Measurements from ENCODE around the gene SELPLG. TPM values are rescaled to one million over a fixed set of nuclear protein-coding genes. Genes with fewer than 3 reads are reported as not detected.

SELPLG gene
- total RNA-seq, 1 experiment from 2014 or later = 0.34 TPM

DNA sequence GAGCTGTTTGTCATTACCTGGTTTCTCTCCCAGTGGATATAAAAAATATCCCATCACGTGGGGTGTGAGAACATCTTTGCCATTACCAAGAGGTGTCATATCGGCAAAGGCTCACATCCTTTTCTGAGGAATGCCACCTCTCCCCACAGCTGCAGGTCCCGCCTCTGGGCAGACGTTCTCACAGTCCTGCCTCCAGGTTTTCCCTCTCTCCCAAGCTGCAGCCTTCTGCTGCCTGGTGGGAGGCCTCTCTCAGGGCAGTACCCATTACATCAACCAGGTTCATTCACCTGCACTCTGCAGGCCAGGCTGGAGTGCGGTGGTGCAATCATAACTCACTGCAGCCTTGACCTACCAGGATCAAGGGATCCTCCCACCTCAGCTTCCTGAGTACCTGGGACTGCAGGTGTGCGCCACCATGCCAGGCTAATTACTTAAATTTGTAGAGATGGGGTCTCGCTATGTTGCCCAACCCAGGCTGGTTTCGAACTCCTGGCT lies 20.9 kb downstream of the SELPLG start:
- no peak overlapping the region for H3K27ac ChIP-seq (ENCODE audit: low read depth, low read length, poor library complexity, severe bottlenecking)
- peaks cover 15% of the 10 kb centered on the region for H3K4me1 ChIP-seq (ENCODE audit: insufficient read depth, low read length, poor library complexity, severe bottlenecking)
- H3K36me3 ChIP-seq (ENCODE audit: insufficient read depth, low read length, poor library complexity, severe bottlenecking) = no peaks in the 10 kb centered on the region
- ChIA-PET CTCF (interaction anchor here (0.6 to 0.7 kb wide), 3 partner anchors 96 to 299 kb away, joined by 3 to 5 read pairs (median 4); no protein-coding TSS in a partner anchor), POLR2A (ENCODE audit: low non-redundant PET) (interaction anchor here (0.6 kb wide), 1 partner anchor 25 kb away, joined by 6 read pairs; no protein-coding TSS in a partner anchor)
- BruUV-seq (replicated peaks) = no TSS peak
- no peak overlapping the region for H3K4me3 ChIP-seq (ENCODE audit: low read depth, low read length, poor library complexity, severe bottlenecking)
- intact Hi-C loops (cut with micrococcal nuclease; ENCODE audit: unreplicated experiment) = loop anchor here (1.0 kb wide), 1 partner anchor 191 kb away; no protein-coding TSS in a partner anchor
- H3K9me3 ChIP-seq (ENCODE audit: low read depth, low read length, poor library complexity, severe bottlenecking) = no peaks in the 10 kb centered on the region
- H3K27me3 ChIP-seq (replicated peaks; ENCODE audit: insufficient read depth, low read depth, low read length, poor library complexity) = no peaks in the 10 kb centered on the region
- no peak for DNase-seq (ENCODE audit: low spot score)
- no peak for TF ChIP-seq EZH2 (IDR thresholded peaks at IDR 0.05; ENCODE audit: borderline replicate concordance, low read depth, low read length, poor library complexity, severe bottlenecking)
- TF ChIP-seq, protein P1, sequence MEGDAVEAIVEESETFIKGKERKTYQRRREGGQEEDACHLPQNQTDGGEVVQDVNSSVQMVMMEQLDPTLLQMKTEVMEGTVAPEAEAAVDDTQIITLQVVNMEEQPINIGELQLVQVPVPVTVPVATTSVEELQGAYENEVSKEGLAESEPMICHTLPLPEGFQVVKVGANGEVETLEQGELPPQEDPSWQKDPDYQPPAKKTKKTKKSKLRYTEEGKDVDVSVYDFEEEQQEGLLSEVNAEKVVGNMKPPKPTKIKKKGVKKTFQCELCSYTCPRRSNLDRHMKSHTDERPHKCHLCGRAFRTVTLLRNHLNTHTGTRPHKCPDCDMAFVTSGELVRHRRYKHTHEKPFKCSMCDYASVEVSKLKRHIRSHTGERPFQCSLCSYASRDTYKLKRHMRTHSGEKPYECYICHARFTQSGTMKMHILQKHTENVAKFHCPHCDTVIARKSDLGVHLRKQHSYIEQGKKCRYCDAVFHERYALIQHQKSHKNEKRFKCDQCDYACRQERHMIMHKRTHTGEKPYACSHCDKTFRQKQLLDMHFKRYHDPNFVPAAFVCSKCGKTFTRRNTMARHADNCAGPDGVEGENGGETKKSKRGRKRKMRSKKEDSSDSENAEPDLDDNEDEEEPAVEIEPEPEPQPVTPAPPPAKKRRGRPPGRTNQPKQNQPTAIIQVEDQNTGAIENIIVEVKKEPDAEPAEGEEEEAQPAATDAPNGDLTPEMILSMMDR (conservative IDR thresholded peaks at IDR 0.05; ENCODE audit: low read depth, low read length) = no peak

DNA sequence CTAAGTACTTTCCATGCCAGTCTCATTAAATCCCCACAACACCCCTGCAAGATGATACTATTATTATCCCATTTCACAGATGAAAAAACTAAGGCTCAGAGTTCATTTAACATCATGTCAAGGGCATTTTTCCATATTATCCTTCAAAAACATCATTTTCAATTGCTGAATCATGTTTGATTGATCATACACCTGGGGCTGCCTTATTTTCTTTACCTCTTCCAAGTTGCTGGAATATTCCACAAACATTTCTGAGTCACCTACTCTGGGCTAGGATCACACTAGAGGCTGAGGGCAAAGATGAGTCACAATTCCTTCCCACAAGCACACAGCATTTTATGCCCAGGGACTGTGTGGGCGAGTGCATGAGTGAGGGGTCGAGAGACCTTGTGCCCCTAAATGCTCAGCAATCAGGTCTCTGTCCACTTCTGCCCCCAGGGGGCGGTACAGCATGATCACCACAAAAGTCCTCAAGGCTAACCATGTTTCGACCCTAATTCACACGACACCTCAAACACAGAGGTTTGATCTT lies 21.7 kb downstream of the SELPLG start:
- Histone ChIP-seq H3K27me3 (replicated peaks; ENCODE audit: insufficient read depth, low read depth, low read length, poor library complexity) (no peaks in the 10 kb centered on the region), H3K4me1 (ENCODE audit: insufficient read depth, low read length, poor library complexity, severe bottlenecking) (peaks cover 9% of the 10 kb centered on the region), H3K36me3 (ENCODE audit: insufficient read depth, low read length, poor library complexity, severe bottlenecking) (no peaks in the 10 kb centered on the region), H3K27ac (ENCODE audit: low read depth, low read length, poor library complexity, severe bottlenecking) (no peak overlapping the region), H3K9me3 (ENCODE audit: low read depth, low read length, poor library complexity, severe bottlenecking) (no peaks in the 10 kb centered on the region), H3K4me3 (ENCODE audit: low read depth, low read length, poor library complexity, severe bottlenecking) (no peak overlapping the region)
- peak; percentile 54 for DNase-seq (ENCODE audit: low spot score)
- TF ChIP-seq EZH2 (IDR thresholded peaks at IDR 0.05; ENCODE audit: borderline replicate concordance, low read depth, low read length, poor library complexity, severe bottlenecking) = no peak
- TF ChIP-seq, protein P1 (conservative IDR thresholded peaks at IDR 0.05; ENCODE audit: low read depth, low read length) = peak; percentile 55
- no TSS peak for BruUV-seq (replicated peaks)
- ChIA-PET CTCF (interaction anchor here (0.7 kb wide), 1 partner anchor 141 kb away, joined by 5 read pairs; no protein-coding TSS in a partner anchor), POLR2A (ENCODE audit: low non-redundant PET) (no interaction called here)
- intact Hi-C loops (cut with micrococcal nuclease; ENCODE audit: unreplicated experiment) = no loop called here

DNA sequence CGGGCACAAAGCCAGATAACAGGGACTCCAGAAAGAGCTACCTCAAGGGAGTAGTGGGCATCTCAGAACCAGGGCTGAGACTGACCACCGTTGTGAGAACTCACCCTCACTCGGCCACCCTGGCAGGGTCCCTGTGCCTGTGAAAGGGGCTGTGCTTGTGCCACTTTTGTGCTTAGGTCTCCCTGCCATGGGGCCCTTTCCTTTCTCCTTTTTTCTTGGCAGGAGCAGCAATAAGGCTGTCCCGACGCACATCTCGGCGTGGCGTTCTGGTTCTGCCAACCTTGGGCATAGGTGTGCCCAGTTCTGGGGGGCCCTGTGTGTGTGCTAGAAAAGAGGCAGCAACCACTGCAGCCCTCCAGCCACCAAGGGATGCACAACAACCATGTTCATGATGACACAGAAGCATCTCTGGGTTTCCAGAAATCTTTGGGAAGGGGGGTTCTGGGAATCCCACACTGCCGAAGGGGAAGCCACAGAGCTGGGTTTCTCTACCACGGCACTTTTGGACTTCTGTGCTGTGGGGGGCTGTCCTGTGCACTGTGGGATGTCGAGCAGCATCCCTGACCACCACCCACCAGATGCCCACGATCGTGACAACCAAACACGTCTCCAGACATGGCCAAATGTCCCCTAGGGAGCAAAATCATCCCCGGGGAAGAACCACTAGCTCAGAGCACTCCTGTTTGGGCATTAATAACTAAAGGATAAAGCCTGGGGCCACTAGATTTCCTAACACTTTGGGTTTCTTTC lies 22.7 kb downstream of the SELPLG start:
- no TSS peak for BruUV-seq (replicated peaks)
- Histone ChIP-seq H3K27me3 (replicated peaks; ENCODE audit: insufficient read depth, low read depth, low read length, poor library complexity) (no peaks in the 10 kb centered on the region), H3K36me3 (ENCODE audit: insufficient read depth, low read length, poor library complexity, severe bottlenecking) (no peaks in the 10 kb centered on the region), H3K27ac (ENCODE audit: low read depth, low read length, poor library complexity, severe bottlenecking) (no peak overlapping the region), H3K4me3 (ENCODE audit: low read depth, low read length, poor library complexity, severe bottlenecking) (no peak overlapping the region), H3K4me1 (ENCODE audit: insufficient read depth, low read length, poor library complexity, severe bottlenecking) (peaks cover 7% of the 10 kb centered on the region), H3K9me3 (ENCODE audit: low read depth, low read length, poor library complexity, severe bottlenecking) (no peaks in the 10 kb centered on the region)
- intact Hi-C loops (cut with micrococcal nuclease; ENCODE audit: unreplicated experiment) = no loop called here
- POLR2A ChIA-PET (ENCODE audit: low non-redundant PET) = no interaction called here
- TF ChIP-seq, protein P1 (conservative IDR thresholded peaks at IDR 0.05; ENCODE audit: low read depth, low read length) = no peak
- no peak for TF ChIP-seq EZH2 (IDR thresholded peaks at IDR 0.05; ENCODE audit: borderline replicate concordance, low read depth, low read length, poor library complexity, severe bottlenecking)
- DNase-seq (ENCODE audit: low spot score) = no peak
- CTCF ChIA-PET = no interaction called here

Measured in A673 (cell line).